ENCODE results near the gene TET1. TPM values are rescaled to one million over a fixed set of nuclear protein-coding genes. Genes with fewer than 3 reads are reported as not detected.

The TET1 gene
- total RNA-seq, 6 experiments from 2014 or later = 2.1 to 2.7 (median 2.5) TPM

GRCh38 chr10:68668231-68668630 is 108.1 kb downstream of the TET1 start:
- no peaks in the 10 kb centered on the region for H3K27me3 Mint-ChIP-seq (ENCODE audit: insufficient read depth)
- no peak overlapping the region for H3K4me3 Mint-ChIP-seq
- no peak for DNase-seq
- peaks cover 22% of the 10 kb centered on the region for H3K36me3 Mint-ChIP-seq (ENCODE audit: low read depth)
- no peak for TF ChIP-seq CTCF (IDR thresholded peaks at IDR 0.05)
- peaks cover 41% of the 10 kb centered on the region for H3K4me1 Mint-ChIP-seq (ENCODE audit: low read depth)
- no peak overlapping the region for H3K27ac Mint-ChIP-seq
- H3K9me3 Mint-ChIP-seq = no peaks in the 10 kb centered on the region

GRCh38 chr10:68668972-68669371 is 108.8 kb downstream of the TET1 start:
- TF ChIP-seq CTCF (IDR thresholded peaks at IDR 0.05) = no peak
- peaks cover 41% of the 10 kb centered on the region for H3K4me1 Mint-ChIP-seq (ENCODE audit: low read depth)
- H3K9me3 Mint-ChIP-seq = no peaks in the 10 kb centered on the region
- no peak for DNase-seq
- H3K4me3 Mint-ChIP-seq = no peak overlapping the region
- H3K27ac Mint-ChIP-seq = no peak overlapping the region
- no peaks in the 10 kb centered on the region for H3K27me3 Mint-ChIP-seq (ENCODE audit: insufficient read depth)
- H3K36me3 Mint-ChIP-seq (ENCODE audit: low read depth) = peaks cover 23% of the 10 kb centered on the region

GRCh38 chr10:68684413-68684812 is 124.3 kb downstream of the TET1 start:
- Mint-ChIP-seq H3K27me3 (ENCODE audit: insufficient read depth) (no peaks in the 10 kb centered on the region; the same call in 1 of the 2 replicates), H3K9me3 (no peaks in the 10 kb centered on the region), H3K4me1 (ENCODE audit: low read depth) (no peaks in the 10 kb centered on the region), H3K27ac (no peak overlapping the region), H3K4me3 (no peak overlapping the region), H3K36me3 (ENCODE audit: low read depth) (peaks cover 19% of the 10 kb centered on the region)
- DNase-seq = no peak
- no peak for TF ChIP-seq CTCF (IDR thresholded peaks at IDR 0.05)

- no peak for TF ChIP-seq CTCF (IDR thresholded peaks at IDR 0.05)
- H3K36me3 Mint-ChIP-seq (ENCODE audit: low read depth) = peaks cover 9% of the 10 kb centered on the region
- no peaks in the 10 kb centered on the region for H3K27me3 Mint-ChIP-seq (ENCODE audit: insufficient read depth)
- no peak overlapping the region for H3K4me3 Mint-ChIP-seq
- no peak for DNase-seq
- no peaks in the 10 kb centered on the region for H3K9me3 Mint-ChIP-seq
- no peak overlapping the region for H3K27ac Mint-ChIP-seq
- H3K4me1 Mint-ChIP-seq (ENCODE audit: low read depth) = no peaks in the 10 kb centered on the region
Observed at GRCh38 chr10:68696018-68696417, 135.9 kb downstream of the TET1 start.

DNA sequence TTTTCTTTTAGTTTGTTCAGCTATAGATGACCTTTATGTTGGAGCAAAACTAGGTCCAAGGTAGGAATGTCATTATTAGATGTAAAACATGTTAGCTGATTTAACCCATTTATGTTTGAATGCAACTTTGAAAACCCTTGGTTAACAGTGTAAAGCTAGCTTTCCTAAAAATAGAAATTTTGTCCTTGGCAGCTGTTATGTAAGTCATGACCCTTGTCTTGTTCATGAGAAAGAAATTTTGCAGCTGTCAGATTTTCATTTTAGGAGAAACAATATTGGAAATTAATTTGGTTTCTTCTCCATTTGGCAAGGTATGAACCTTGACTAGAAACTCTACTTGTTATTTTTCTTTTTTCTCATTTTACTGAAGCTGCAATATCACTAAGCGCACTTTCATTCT is 137.0 kb downstream of the TET1 start:
- Mint-ChIP-seq H3K27ac (no peak overlapping the region), H3K4me3 (no peak overlapping the region), H3K27me3 (ENCODE audit: insufficient read depth) (no peaks in the 10 kb centered on the region), H3K36me3 (ENCODE audit: low read depth) (no peaks in the 10 kb centered on the region), H3K4me1 (ENCODE audit: low read depth) (no peaks in the 10 kb centered on the region), H3K9me3 (no peaks in the 10 kb centered on the region)
- no peak for DNase-seq
- no peak for TF ChIP-seq CTCF (IDR thresholded peaks at IDR 0.05)

DNA sequence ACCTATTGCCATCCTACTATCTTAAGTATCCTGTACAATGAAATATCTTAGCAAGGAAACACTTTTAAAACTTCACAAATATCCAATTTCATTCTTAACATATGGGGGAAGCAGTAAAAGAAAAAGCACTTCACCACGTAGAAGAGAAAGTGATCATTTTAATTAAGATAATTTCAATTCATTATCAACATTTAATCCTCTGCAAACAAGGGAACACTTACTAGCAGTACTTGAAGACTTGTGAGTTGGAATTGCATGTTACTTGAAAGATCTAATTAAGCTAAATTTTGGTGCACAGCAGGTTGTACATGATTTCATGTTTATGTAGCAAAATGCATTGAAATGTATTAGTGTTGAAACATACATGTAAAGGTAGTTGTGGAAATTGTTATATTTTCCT is 140.1 kb downstream of the TET1 start:
- no peak for DNase-seq
- Mint-ChIP-seq H3K4me1 (ENCODE audit: low read depth) (no peaks in the 10 kb centered on the region), H3K9me3 (no peaks in the 10 kb centered on the region), H3K27ac (no peak overlapping the region), H3K36me3 (ENCODE audit: low read depth) (no peaks in the 10 kb centered on the region), H3K27me3 (ENCODE audit: insufficient read depth) (no peaks in the 10 kb centered on the region), H3K4me3 (no peak overlapping the region)
- TF ChIP-seq CTCF (IDR thresholded peaks at IDR 0.05) = no peak

Measured in HFFc6 (cell line).